ENCODE results near the gene ACTRT2. TPM values are rescaled to one million over a fixed set of nuclear protein-coding genes. Genes with fewer than 3 reads are reported as not detected.

ACTRT2 gene
- total and polyA plus RNA-seq, 2 experiments from 2014 or later = not detected

DNA sequence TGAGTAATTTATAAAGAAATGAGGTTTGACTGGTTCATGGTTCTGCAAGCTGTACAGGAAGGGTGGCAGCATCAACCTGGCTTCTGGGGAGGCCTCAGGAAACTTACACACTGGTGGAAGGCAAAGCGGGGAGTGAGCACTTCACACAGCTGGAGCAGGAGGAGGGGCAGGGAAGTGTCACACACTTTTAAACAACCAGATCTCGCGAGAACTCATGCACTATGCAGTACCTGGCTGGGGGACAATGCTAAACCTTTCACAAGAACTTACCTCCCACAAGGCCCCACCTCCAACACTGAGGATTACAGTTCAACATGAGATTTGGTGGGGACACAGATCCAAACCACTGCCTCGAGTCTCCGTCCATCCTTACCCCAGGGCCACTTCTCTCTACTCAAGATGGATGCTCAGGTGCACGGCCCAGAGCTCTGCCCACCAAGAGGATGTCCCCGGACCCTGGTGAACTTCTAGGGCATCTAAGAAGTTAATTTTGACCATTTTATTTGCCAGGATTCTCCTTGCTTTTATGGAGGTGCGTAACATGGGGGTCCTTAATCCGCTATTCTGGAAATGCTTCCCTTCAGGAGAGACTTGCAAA lies 22.7 kb upstream of the ACTRT2 start:
- 25 to 34% methylated on average over 9 of the region's 9 CpGs for WGBS, 2 experiments (ENCODE audit: low coverage in 1 of 2, low lambda C conversion rate in 2 of 2, missing lambda C conversion rate in 2 of 2)

DNA sequence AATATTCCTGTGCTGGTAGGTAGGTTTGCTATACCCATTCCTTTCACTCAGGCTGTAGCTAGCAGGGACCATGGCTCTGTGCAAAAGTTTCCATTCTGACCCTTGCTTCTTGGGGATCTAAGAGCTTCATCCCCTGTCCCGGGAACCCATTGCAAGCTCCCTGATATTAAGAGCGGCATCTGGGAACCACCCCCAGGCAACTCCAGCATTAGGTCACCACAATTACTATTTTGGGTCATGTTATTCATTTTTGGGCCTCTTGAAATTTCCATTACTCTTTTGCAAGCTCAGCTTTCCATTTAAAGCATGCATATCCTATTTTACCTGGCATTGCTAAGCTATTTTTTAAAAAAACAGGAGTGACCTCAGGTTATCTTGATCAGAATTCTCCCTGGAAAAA lies 22.1 kb upstream of the ACTRT2 start:
- in situ Hi-C loops (cut with MboI) = no loop called here
- no peaks in the 10 kb centered on the region for H3K9me3 ChIP-seq (ENCODE audit: low read depth)
- H3K4me2 ChIP-seq (ENCODE audit: unreplicated experiment) = no peak overlapping the region
- H3K36me3 ChIP-seq (ENCODE audit: low read depth) = no peaks in the 10 kb centered on the region
- no peak overlapping the region for H3K9ac ChIP-seq
- H3F3A ChIP-seq (ENCODE audit: insufficient read depth) = no peaks in the 10 kb centered on the region
- H3K4me1 ChIP-seq (ENCODE audit: insufficient read depth) = no peaks in the 10 kb centered on the region
- TF ChIP-seq EZH2 (IDR thresholded peaks at IDR 0.05; ENCODE audit: insufficient read depth, poor library complexity, severe bottlenecking) (no peak), EZH2phosphoT487 (IDR thresholded peaks at IDR 0.05; ENCODE audit: insufficient read depth, low read depth) (no peak)
- no peak for DNase-seq
- no peak overlapping the region for H3K4me3 ChIP-seq
- WGBS, 2 experiments (ENCODE audit: low coverage in 1 of 2, low lambda C conversion rate in 2 of 2, missing lambda C conversion rate in 2 of 2) = 17 to 26% methylated on average over 2 of the region's 2 CpGs
- H3K27me3 ChIP-seq (replicated peaks; ENCODE audit: insufficient read depth) = no peaks in the 10 kb centered on the region
- H3K9me2 ChIP-seq (ENCODE audit: insufficient read depth) = no peaks in the 10 kb centered on the region
- H4K20me1 ChIP-seq (ENCODE audit: insufficient read depth) = no peaks in the 10 kb centered on the region
- H2AFZ ChIP-seq = no peak overlapping the region
- H3K27ac ChIP-seq = no peak overlapping the region
- H3K79me2 ChIP-seq (ENCODE audit: insufficient read depth) = no peaks in the 10 kb centered on the region

More for the DNA sequence above, 22.7 kb upstream of the ACTRT2 start:
- Histone ChIP-seq H3K27ac (no peak overlapping the region), H3K79me2 (ENCODE audit: insufficient read depth) (no peaks in the 10 kb centered on the region), H3K4me2 (ENCODE audit: unreplicated experiment) (no peak overlapping the region), H3K9ac (no peak overlapping the region), H4K20me1 (ENCODE audit: insufficient read depth) (no peaks in the 10 kb centered on the region), H2AFZ (no peak overlapping the region), H3K36me3 (ENCODE audit: low read depth) (no peaks in the 10 kb centered on the region), H3F3A (ENCODE audit: insufficient read depth) (no peaks in the 10 kb centered on the region), H3K9me2 (ENCODE audit: insufficient read depth) (no peaks in the 10 kb centered on the region), H3K27me3 (replicated peaks; ENCODE audit: insufficient read depth) (no peaks in the 10 kb centered on the region), H3K9me3 (ENCODE audit: low read depth) (no peaks in the 10 kb centered on the region), H3K4me3 (no peak overlapping the region), H3K4me1 (ENCODE audit: insufficient read depth) (no peaks in the 10 kb centered on the region)
- no peak for TF ChIP-seq EZH2 (IDR thresholded peaks at IDR 0.05; ENCODE audit: insufficient read depth, poor library complexity, severe bottlenecking)
- no peak for TF ChIP-seq EZH2phosphoT487 (IDR thresholded peaks at IDR 0.05; ENCODE audit: insufficient read depth, low read depth)
- in situ Hi-C loops (cut with MboI) = no loop called here
- no peak for DNase-seq

GRCh38 chr1:2999571-2999970 lies 21.7 kb upstream of the ACTRT2 start:
- WGBS, 2 experiments (ENCODE audit: low coverage in 1 of 2, low lambda C conversion rate in 2 of 2, missing lambda C conversion rate in 2 of 2) = 33 to 34% methylated on average over 6 of the region's 6 CpGs
- TF ChIP-seq EZH2phosphoT487 (IDR thresholded peaks at IDR 0.05; ENCODE audit: insufficient read depth, low read depth) (no peak), EZH2 (IDR thresholded peaks at IDR 0.05; ENCODE audit: insufficient read depth, poor library complexity, severe bottlenecking) (no peak)
- H3K79me2 ChIP-seq (ENCODE audit: insufficient read depth) = no peaks in the 10 kb centered on the region

GRCh38 chr1:3000214-3000613 lies 21.1 kb upstream of the ACTRT2 start:
- no peaks in the 10 kb centered on the region for H3K9me2 ChIP-seq (ENCODE audit: insufficient read depth)
- no peak overlapping the region for H3K4me2 ChIP-seq (ENCODE audit: unreplicated experiment)
- no peak overlapping the region for H3K27ac ChIP-seq
- H3K79me2 ChIP-seq (ENCODE audit: insufficient read depth) = no peaks in the 10 kb centered on the region
- no peak for DNase-seq
- no peaks in the 10 kb centered on the region for H3K36me3 ChIP-seq (ENCODE audit: low read depth)
- H3K27me3 ChIP-seq (replicated peaks; ENCODE audit: insufficient read depth) = no peaks in the 10 kb centered on the region
- no peaks in the 10 kb centered on the region for H3K9me3 ChIP-seq (ENCODE audit: low read depth)
- no peaks in the 10 kb centered on the region for H3K4me1 ChIP-seq (ENCODE audit: insufficient read depth)
- 60 to 61% methylated on average over 15 of the region's 15 CpGs for whole genome bisulfite sequencing, 2 experiments (ENCODE audit: low coverage in 1 of 2, low lambda C conversion rate in 2 of 2, missing lambda C conversion rate in 2 of 2)
- TF ChIP-seq EZH2phosphoT487 (IDR thresholded peaks at IDR 0.05; ENCODE audit: insufficient read depth, low read depth) = no peak
- no peak for TF ChIP-seq EZH2 (IDR thresholded peaks at IDR 0.05; ENCODE audit: insufficient read depth, poor library complexity, severe bottlenecking)
- no peak overlapping the region for H3K4me3 ChIP-seq
- H3K9ac ChIP-seq = no peak overlapping the region
- in situ Hi-C loops (cut with MboI) = loop anchor here (25.0 kb wide), 1 partner anchor 588 kb away; the partner anchor contains the start of gene PEX10
- H4K20me1 ChIP-seq (ENCODE audit: insufficient read depth) = no peaks in the 10 kb centered on the region
- no peak overlapping the region for H2AFZ ChIP-seq
- no peaks in the 10 kb centered on the region for H3F3A ChIP-seq (ENCODE audit: insufficient read depth)

More at GRCh38 chr1:2999571-2999970, 21.7 kb upstream of the ACTRT2 start:
- H3K9ac ChIP-seq = no peak overlapping the region
- no peaks in the 10 kb centered on the region for H3K9me3 ChIP-seq (ENCODE audit: low read depth)
- H3K9me2 ChIP-seq (ENCODE audit: insufficient read depth) = no peaks in the 10 kb centered on the region
- DNase-seq = no peak
- no peak overlapping the region for H3K4me3 ChIP-seq
- H4K20me1 ChIP-seq (ENCODE audit: insufficient read depth) = no peaks in the 10 kb centered on the region
- no peaks in the 10 kb centered on the region for H3K36me3 ChIP-seq (ENCODE audit: low read depth)
- H3K4me2 ChIP-seq (ENCODE audit: unreplicated experiment) = no peak overlapping the region
- no peaks in the 10 kb centered on the region for H3K4me1 ChIP-seq (ENCODE audit: insufficient read depth)
- H3K27me3 ChIP-seq (replicated peaks; ENCODE audit: insufficient read depth) = no peaks in the 10 kb centered on the region
- H3K27ac ChIP-seq = no peak overlapping the region
- in situ Hi-C loops (cut with MboI) = no loop called here
- no peak overlapping the region for H2AFZ ChIP-seq
- no peaks in the 10 kb centered on the region for H3F3A ChIP-seq (ENCODE audit: insufficient read depth)
